OCI-LY3 (cell line): Measurements from ENCODE around the gene SLC7A1.

Experiments
- H2AFZ ChIP-seq: fragments of 200-600, 300-600 bp; shearing (Covaris generic); 2 replicates; pipeline ENCODE4 v1.6.0; 2014; ENCODE audit warnings: antibody characterized with exemption, low read depth, low read length
- H3K27ac ChIP-seq: fragments of 200-600, 300-600 bp; sonication (generic); 2 replicates; pipeline ENCODE4 v1.5.1; 2014; ENCODE audit warnings: mild to moderate bottlenecking, low read length, moderate library complexity, mixed read lengths
- H3K27me3 ChIP-seq: fragments of 200-600, 300-600 bp; sonication (generic); 2 replicates; pipeline ENCODE4 v1.6.1; 2014; ENCODE audit warnings: low read depth, low read length, mixed read lengths
- H3K36me3 ChIP-seq: fragments of 200-600, 300-600 bp; sonication (generic); replicated peaks from 2 replicates; pipeline ENCODE3; 2014; ENCODE audit warnings: low read depth, low read length, mixed read lengths
- H3K4me1 ChIP-seq: fragments of 300-600, 200-600 bp; sonication (generic); 2 replicates; pipeline ENCODE4 v1.6.1; 2014; ENCODE audit warnings: low read length, mixed read lengths
- H3K4me2 ChIP-seq: fragments of 200-600, 300-600 bp; sonication (generic); 2 replicates; pipeline ENCODE4 v1.6.1; 2014; ENCODE audit warnings: low read length, mixed read lengths
- H3K4me3 ChIP-seq: fragments of 300-600, 200-600 bp; sonication (generic); 2 replicates; pipeline ENCODE4 v1.5.1; 2014; ENCODE audit warnings: antibody characterized with exemption, mild to moderate bottlenecking, low read length, moderate library complexity
- H3K79me2 ChIP-seq: fragments of 300-600, 200-600 bp; shearing (Covaris generic); 2 replicates; pipeline ENCODE4 v1.6.1; 2014; ENCODE audit warnings: mild to moderate bottlenecking, low read length, mixed read lengths
- H3K9ac ChIP-seq: fragments of 300-600, 200-600 bp; shearing (Covaris generic); 2 replicates; pipeline ENCODE4 v1.6.0; 2014; ENCODE audit warnings: mild to moderate bottlenecking, low read length, moderate library complexity
- H3K9me3 ChIP-seq: fragments of 200-600, 300-600 bp; shearing (Covaris generic); 2 replicates; pipeline ENCODE4 v1.6.1; 2014; ENCODE audit warnings: low read length, mixed read lengths; ENCODE audit not compliant: insufficient read depth
- H4K20me1 ChIP-seq: fragments of 200-600, 300-600 bp; sonication (generic); 2 replicates; pipeline ENCODE4 v1.6.1; 2016; ENCODE audit warnings: low read length, mixed read lengths; ENCODE audit not compliant: insufficient read depth
- EZH2phosphoT487 ChIP-seq: fragments of 200-600 bp; shearing (Covaris generic); IDR thresholded peaks from 2 replicates; pipeline ENCODE4 v1.6.1; 2018; ENCODE audit warnings: antibody characterized with exemption, mixed run types, low read depth
- TF ChIP-seq, protein P1 (sequence below): fragments of 200-600, 300-600 bp; sonication (generic); IDR thresholded peaks from 2 replicates; pipeline ENCODE4 v1.5.1; 2014; ENCODE audit warnings: antibody characterized with exemption, low read length, low read depth

SLC7A1 gene

DNA sequence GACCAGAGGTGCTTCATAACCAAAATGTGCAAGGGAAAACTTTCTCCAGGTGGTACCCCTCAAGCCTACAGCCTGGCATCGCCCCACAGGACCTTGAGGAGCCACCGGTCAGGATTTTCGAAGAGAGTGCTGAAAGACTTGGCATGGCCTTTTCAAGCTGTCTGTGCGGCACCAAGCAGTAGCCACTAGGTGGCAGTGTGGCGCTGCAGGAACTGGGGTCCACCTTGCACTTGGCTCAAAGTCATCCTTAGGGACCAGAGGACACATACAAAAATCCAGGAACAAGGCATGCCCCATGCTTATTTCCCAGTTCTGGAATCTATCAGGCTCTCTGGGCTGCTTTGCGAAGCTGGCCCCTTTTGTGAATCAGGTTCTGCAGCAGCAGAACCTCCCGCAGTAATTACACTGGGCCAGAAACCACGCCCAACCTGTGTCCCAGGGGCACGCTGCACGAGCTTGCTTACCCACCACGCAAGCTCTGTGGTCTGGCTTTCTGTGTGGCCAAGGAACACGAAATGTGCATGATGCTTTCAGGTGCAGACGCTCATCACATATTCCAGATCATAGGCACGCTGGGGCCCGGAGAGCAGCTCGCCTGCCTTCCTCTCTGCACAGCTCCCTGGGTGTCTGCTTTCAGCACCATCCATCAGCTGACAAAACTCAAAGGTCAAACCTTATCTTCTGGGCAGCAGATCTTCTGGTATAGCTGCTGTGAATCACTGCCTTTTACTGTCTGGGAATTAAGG is 87.2 kb downstream of the SLC7A1 start:
- Histone ChIP-seq H4K20me1 (peaks cover 8% of the 10 kb centered on the region; the same call in 1 of the 2 replicates), H2AFZ (no peak overlapping the region)

DNA sequence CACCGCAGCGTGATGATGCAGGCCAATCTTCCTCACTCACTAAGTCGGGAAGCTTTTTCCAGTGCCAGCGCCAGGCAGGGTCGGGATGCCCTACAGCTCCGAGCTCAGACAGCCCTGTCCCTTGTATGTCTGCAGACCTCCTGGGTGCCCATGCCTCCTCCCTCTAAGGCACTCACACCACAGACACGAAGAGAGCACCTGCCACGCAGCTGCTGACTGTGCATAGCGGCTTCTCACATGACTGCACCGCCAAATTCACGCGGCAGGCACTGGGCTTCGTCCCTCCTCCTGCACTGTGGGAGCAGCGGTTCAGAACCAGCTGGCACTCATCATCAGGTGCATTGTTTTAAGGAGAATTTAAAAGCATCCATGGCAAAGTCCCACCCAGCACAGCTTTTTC is 88.1 kb downstream of the SLC7A1 start:
- H3K27ac ChIP-seq, result peak overlapping the region; percentile 40

More for the DNA sequence above, 87.2 kb downstream of the SLC7A1 start:
- Histone ChIP-seq H3K27me3 (no peaks in the 10 kb centered on the region), H3K4me2 (peak overlapping the region; percentile 72), H3K79me2 (no peaks in the 10 kb centered on the region), H3K4me1 (peaks cover 21% of the 10 kb centered on the region), H3K4me3 (peak overlapping the region; percentile 31; the same call in 1 of the 2 replicates), H3K27ac (peak overlapping the region; percentile 40), H3K9ac (peak overlapping the region; percentile 38), H3K36me3 (peaks cover 35% of the 10 kb centered on the region), H3K9me3 (no peaks in the 10 kb centered on the region)
- TF ChIP-seq, protein P1, sequence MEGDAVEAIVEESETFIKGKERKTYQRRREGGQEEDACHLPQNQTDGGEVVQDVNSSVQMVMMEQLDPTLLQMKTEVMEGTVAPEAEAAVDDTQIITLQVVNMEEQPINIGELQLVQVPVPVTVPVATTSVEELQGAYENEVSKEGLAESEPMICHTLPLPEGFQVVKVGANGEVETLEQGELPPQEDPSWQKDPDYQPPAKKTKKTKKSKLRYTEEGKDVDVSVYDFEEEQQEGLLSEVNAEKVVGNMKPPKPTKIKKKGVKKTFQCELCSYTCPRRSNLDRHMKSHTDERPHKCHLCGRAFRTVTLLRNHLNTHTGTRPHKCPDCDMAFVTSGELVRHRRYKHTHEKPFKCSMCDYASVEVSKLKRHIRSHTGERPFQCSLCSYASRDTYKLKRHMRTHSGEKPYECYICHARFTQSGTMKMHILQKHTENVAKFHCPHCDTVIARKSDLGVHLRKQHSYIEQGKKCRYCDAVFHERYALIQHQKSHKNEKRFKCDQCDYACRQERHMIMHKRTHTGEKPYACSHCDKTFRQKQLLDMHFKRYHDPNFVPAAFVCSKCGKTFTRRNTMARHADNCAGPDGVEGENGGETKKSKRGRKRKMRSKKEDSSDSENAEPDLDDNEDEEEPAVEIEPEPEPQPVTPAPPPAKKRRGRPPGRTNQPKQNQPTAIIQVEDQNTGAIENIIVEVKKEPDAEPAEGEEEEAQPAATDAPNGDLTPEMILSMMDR, result peak; percentile 99
- TF ChIP-seq EZH2phosphoT487, result no peak

DNA sequence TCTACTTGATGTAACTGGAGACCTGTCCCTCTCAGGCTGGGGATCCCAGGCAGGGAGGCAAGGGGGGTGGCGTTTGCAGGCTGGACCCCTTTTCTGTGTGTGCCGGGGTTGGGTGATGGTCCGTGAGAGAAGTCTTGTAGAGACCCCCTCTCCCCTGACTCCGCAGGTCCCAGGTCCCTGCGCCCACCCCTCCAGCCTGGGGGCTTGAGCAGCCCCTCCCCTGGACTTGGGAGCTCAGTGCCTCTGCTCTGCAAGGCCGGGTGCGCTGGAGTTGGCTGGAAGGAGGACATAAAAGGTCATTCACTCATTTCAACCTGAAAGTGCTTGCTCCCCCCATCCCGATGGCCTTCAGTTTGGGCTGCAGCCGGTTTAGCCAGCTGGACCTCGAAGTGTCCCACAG is 89.5 kb downstream of the SLC7A1 start:
- Histone ChIP-seq H3K9ac (no peak overlapping the region), H3K27ac (no peak overlapping the region), H3K4me3 (no peak overlapping the region), H3K9me3 (no peaks in the 10 kb centered on the region), H4K20me1 (peaks cover 8% of the 10 kb centered on the region; the same call in 1 of the 2 replicates), H3K4me2 (no peak overlapping the region), H3K79me2 (no peaks in the 10 kb centered on the region), H3K36me3 (peaks cover 14% of the 10 kb centered on the region), H3K27me3 (no peaks in the 10 kb centered on the region), H3K4me1 (peaks cover 21% of the 10 kb centered on the region), H2AFZ (no peak overlapping the region)
- TF ChIP-seq, protein P1, result no peak
- TF ChIP-seq EZH2phosphoT487, result no peak

More for the DNA sequence above, 88.1 kb downstream of the SLC7A1 start:
- Histone ChIP-seq H3K36me3 (peaks cover 26% of the 10 kb centered on the region), H3K79me2 (no peaks in the 10 kb centered on the region), H3K27me3 (no peaks in the 10 kb centered on the region), H3K4me3 (peak overlapping the region; percentile 31), H3K4me1 (peaks cover 21% of the 10 kb centered on the region), H4K20me1 (peaks cover 8% of the 10 kb centered on the region; the same call in 1 of the 2 replicates), H2AFZ (no peak overlapping the region), H3K4me2 (peak overlapping the region; percentile 72), H3K9ac (peak overlapping the region; percentile 38), H3K9me3 (no peaks in the 10 kb centered on the region)
- TF ChIP-seq EZH2phosphoT487, result no peak
- TF ChIP-seq, protein P1, result no peak

DNA sequence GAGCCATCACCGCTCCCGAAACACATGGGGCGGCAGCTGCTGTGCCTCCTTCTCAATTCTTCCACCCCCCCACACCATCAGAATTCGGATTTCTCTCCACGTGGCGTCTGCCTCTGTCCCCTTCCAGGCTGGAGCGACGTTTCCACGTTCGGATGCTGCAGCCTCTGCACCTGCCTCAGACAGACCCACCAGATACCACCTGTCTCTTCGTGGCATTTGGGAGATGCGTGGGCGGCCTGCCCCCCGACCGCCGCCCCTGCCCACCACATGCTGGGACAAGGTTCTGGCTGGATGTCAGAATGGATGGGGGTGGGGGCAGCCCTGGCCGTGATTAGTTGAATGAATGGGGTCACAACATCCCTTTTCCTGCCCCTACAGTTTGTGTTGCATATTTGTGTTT is 90.0 kb downstream of the SLC7A1 start:
- TF ChIP-seq, protein P1, result no peak
- TF ChIP-seq EZH2phosphoT487, result no peak
- H3K36me3 ChIP-seq, result peaks cover 9% of the 10 kb centered on the region
- H4K20me1 ChIP-seq, result peaks cover 8% of the 10 kb centered on the region; the same call in 1 of the 2 replicates
- H3K79me2 ChIP-seq, result no peaks in the 10 kb centered on the region
- H3K4me1 ChIP-seq, result peaks cover 21% of the 10 kb centered on the region
- no peaks in the 10 kb centered on the region for H3K27me3 ChIP-seq
- H3K4me3 ChIP-seq, result no peak overlapping the region
- no peak overlapping the region for H2AFZ ChIP-seq
- H3K9ac ChIP-seq, result no peak overlapping the region
- H3K9me3 ChIP-seq, result no peaks in the 10 kb centered on the region
- no peak overlapping the region for H3K27ac ChIP-seq
- H3K4me2 ChIP-seq, result no peak overlapping the region
